ENCODE results near the gene RDH8.

The RDH8 gene

GRCh38 chr19:10013316-10013715 is at the start of gene RDH8:
RDH8 (plus strand) TSS chr19:10013483; CDS start chr19:10013498, 15 bp downstream.
- no peak for DNase-seq (ENCODE audit: low read depth in 4 of 4, low spot score in 1 of 4)

GRCh38 chr19:9966024-9966423 is 47.3 kb upstream of the RDH8 start:
- no peak for DNase-seq (ENCODE audit: low read depth in 4 of 4, low spot score in 1 of 4)

GRCh38 chr19:9966448-9966847 is 46.8 kb upstream of the RDH8 start:
- DNase-seq (ENCODE audit: low read depth in 4 of 4, low spot score in 1 of 4): no peak

GRCh38 chr19:9967326-9967725 is 46.0 kb upstream of the RDH8 start:
- no peak for DNase-seq (ENCODE audit: low read depth in 4 of 4, low spot score in 1 of 4)

- no peak for DNase-seq (ENCODE audit: low read depth in 4 of 4, low spot score in 1 of 4)
Measured at GRCh38 chr19:9968820-9969687, 44.2 kb upstream of the RDH8 start.

GRCh38 chr19:9969688-9969975 is 43.7 kb upstream of the RDH8 start:
- DNase-seq (ENCODE audit: low read depth in 4 of 4, low spot score in 1 of 4): no peak

- no peak for DNase-seq (ENCODE audit: low read depth in 4 of 4, low spot score in 1 of 4)
Measured at GRCh38 chr19:9970481-9970880, 42.8 kb upstream of the RDH8 start.

GRCh38 chr19:9971166-9971897 is 42.0 kb upstream of the RDH8 start:
- no peak for DNase-seq (ENCODE audit: low read depth in 4 of 4, low spot score in 1 of 4)

- DNase-seq (ENCODE audit: low read depth in 4 of 4, low spot score in 1 of 4): no peak
Measured at GRCh38 chr19:9972103-9972502, 41.2 kb upstream of the RDH8 start.

GRCh38 chr19:9981406-9982260 is 31.6 kb upstream of the RDH8 start:
- no peak for DNase-seq (ENCODE audit: low read depth in 4 of 4, low spot score in 1 of 4)

- no peak for DNase-seq (ENCODE audit: low read depth in 4 of 4, low spot score in 1 of 4)
Measured at GRCh38 chr19:9986787-9987281, 26.4 kb upstream of the RDH8 start.

GRCh38 chr19:9989504-9989903 is 23.8 kb upstream of the RDH8 start:
- no peak for DNase-seq (ENCODE audit: low read depth in 4 of 4, low spot score in 1 of 4)

- DNase-seq (ENCODE audit: low read depth in 4 of 4, low spot score in 1 of 4): no peak
Measured at GRCh38 chr19:9991425-9992191, 21.7 kb upstream of the RDH8 start.

GRCh38 chr19:9995084-9995483 is 18.2 kb upstream of the RDH8 start:
- no peak for DNase-seq (ENCODE audit: low read depth in 4 of 4, low spot score in 1 of 4)

- no peak for DNase-seq (ENCODE audit: low read depth in 4 of 4, low spot score in 1 of 4)
Measured at GRCh38 chr19:9995999-9996398, 17.3 kb upstream of the RDH8 start.

- no peak for DNase-seq (ENCODE audit: low read depth in 4 of 4, low spot score in 1 of 4)
Measured at GRCh38 chr19:9996541-9996940, 16.7 kb upstream of the RDH8 start.

GRCh38 chr19:10000171-10000826 is 13.0 kb upstream of the RDH8 start:
- peak; percentile 35 to 56 (median 52) for DNase-seq (ENCODE audit: low read depth in 4 of 4, low spot score in 1 of 4)

- DNase-seq (ENCODE audit: low read depth in 4 of 4, low spot score in 1 of 4): no peak
Measured at GRCh38 chr19:10001899-10002298, 11.4 kb upstream of the RDH8 start.

GRCh38 chr19:10003271-10003670 is 10.0 kb upstream of the RDH8 start:
- no peak for DNase-seq (ENCODE audit: low read depth in 4 of 4, low spot score in 1 of 4)

- DNase-seq (ENCODE audit: low read depth in 4 of 4, low spot score in 1 of 4): no peak
Measured at GRCh38 chr19:10004617-10005016, 8.7 kb upstream of the RDH8 start.

All from stimulated activated CD4-positive, alpha-beta T cell treated with anti-CD3 and anti-CD28 coated beads, Interleukin-1b, Interleukin-23, amount 100 ng/mL, for 24 hours (primary cell).